CD4-positive, alpha-beta T cell treated with Interleukin-12 subunit alpha and Interleukin-12 subunit beta, for 1 hour (primary cell): ENCODE data around the gene CCNK.

ENCODE experiments used
- DNase-seq: peaks from one replicate; pipeline ENCODE4 v3.0.0-alpha.2; 2020

Gene CCNK

GRCh38 chr14:99480917-99481744 lies at the start of gene CCNK:
Gene CCNK, plus strand, starts transcription at chr14:99481409. Its CDS starts 11,269 bp downstream, at chr14:99492678.
- DNase-seq, result peak; percentile 100

- DNase-seq, result no peak
These were observed 49.2 kb upstream of the CCNK start for GRCh38 chr14:99431986-99432385.

GRCh38 chr14:99432485-99432884 lies 48.7 kb upstream of the CCNK start:
- DNase-seq, result no peak

GRCh38 chr14:99435327-99435726 lies 45.9 kb upstream of the CCNK start:
- DNase-seq, result no peak

GRCh38 chr14:99436247-99437180 lies 44.7 kb upstream of the CCNK start:
- peak; percentile 26 for DNase-seq

GRCh38 chr14:99437706-99438105 lies 43.5 kb upstream of the CCNK start:
- DNase-seq, result no peak

- DNase-seq, result no peak
These were observed 40.9 kb upstream of the CCNK start for GRCh38 chr14:99440278-99440677.

- no peak for DNase-seq
These were observed 39.9 kb upstream of the CCNK start for GRCh38 chr14:99441157-99441870.

GRCh38 chr14:99441918-99442317 lies 39.3 kb upstream of the CCNK start:
- no peak for DNase-seq

- DNase-seq, result no peak
These were observed 35.3 kb upstream of the CCNK start for GRCh38 chr14:99445931-99446330.

- DNase-seq, result no peak
These were observed 33.5 kb upstream of the CCNK start for GRCh38 chr14:99447739-99448138.

- DNase-seq, result no peak
These were observed 30.9 kb upstream of the CCNK start for GRCh38 chr14:99450266-99450665.

GRCh38 chr14:99451234-99451633 lies 30.0 kb upstream of the CCNK start:
- DNase-seq, result no peak

GRCh38 chr14:99452968-99453367 lies 28.2 kb upstream of the CCNK start:
- no peak for DNase-seq

GRCh38 chr14:99454246-99454645 lies 27.0 kb upstream of the CCNK start:
- DNase-seq, result no peak

GRCh38 chr14:99459481-99460100 lies 21.6 kb upstream of the CCNK start:
- no peak for DNase-seq

- no peak for DNase-seq
These were observed 20.4 kb upstream of the CCNK start for GRCh38 chr14:99460793-99461192.

- no peak for DNase-seq
These were observed 19.7 kb upstream of the CCNK start for GRCh38 chr14:99461411-99462085.

GRCh38 chr14:99462210-99462609 lies 19.0 kb upstream of the CCNK start:
- DNase-seq, result no peak

- no peak for DNase-seq
These were observed 17.2 kb upstream of the CCNK start for GRCh38 chr14:99463974-99464373.

GRCh38 chr14:99465288-99465687 lies 15.9 kb upstream of the CCNK start:
- no peak for DNase-seq

GRCh38 chr14:99466758-99467157 lies 14.5 kb upstream of the CCNK start:
- no peak for DNase-seq
